B cell (primary cell): ENCODE results near the gene DPP10. TPM values are rescaled to one million over a fixed set of nuclear protein-coding genes. Genes with fewer than 3 reads are reported as not detected.

Experiments
- ATAC-seq: fragments of 200-7000 bp; cut with Tn5 transposase; one replicate; pipeline ENCODE4 v1.10.0; 2021; ENCODE audit warnings: low read depth, mild to moderate bottlenecking, moderate number of reproducible peaks, moderate library complexity
- CTCF ChIA-PET: fragments of 350-600 bp; sonication (Branson Sonifier 250); formaldehyde crosslinking; loops from one replicate; lab custom pipeline; 2021; ENCODE audit warnings: antibody characterized with exemption, inconsistent platforms; lab: Charles Lee
- POLR2A ChIA-PET: fragments of 350-600 bp; sonication (Branson Sonifier 250); formaldehyde crosslinking; loops from one replicate; lab custom pipeline; 2021; ENCODE audit warnings: antibody characterized with exemption; lab: Charles Lee
- DNase-seq: peaks from one replicate; pipeline ENCODE4 v3.0.0; 2013
- H2AFZ ChIP-seq: 2 replicates; pipeline ENCODE4 v1.6.1; 2012; ENCODE audit warnings: mild to moderate bottlenecking, low read depth, low read length; ENCODE audit not compliant: insufficient read depth, poor library complexity, severe bottlenecking
- H3K27ac ChIP-seq, 2 donors: 1 replicate in 1 of 2; 2 replicates in 1 of 2; pipeline ENCODE4 v1.5.1; 2012 to 2013; ENCODE audit warnings: low read length in 2 of 2, mild to moderate bottlenecking in 2 of 2, moderate library complexity in 1 of 2
- H3K27me3 ChIP-seq, 4 experiments: fragments of 200-600 bp in 1 of 4; sonication (generic) in 1 of 4; replicated peaks in 1 of 4; 1 replicate in 2 of 4; 2 replicates in 2 of 4; pipeline versions ENCODE4 v1.6.1 to v1.7.0; 2013 to 2016; ENCODE audit warnings: low read length in 3 of 4, mild to moderate bottlenecking in 2 of 4, mixed read lengths in 1 of 4, moderate library complexity in 1 of 4; ENCODE audit not compliant: insufficient read depth in 4 of 4, control insufficient read depth in 3 of 4; ENCODE audit errors: control extremely low read depth in 1 of 4
- H3K36me3 ChIP-seq, 2 experiments: replicated peaks in 1 of 2; 1 replicate in 1 of 2; 2 replicates in 1 of 2; pipeline versions ENCODE4 v1.6.1 to v1.7.1; 2013; ENCODE audit warnings: low read length in 1 of 2; ENCODE audit not compliant: insufficient read depth in 2 of 2, control insufficient read depth in 1 of 2; ENCODE audit errors: control extremely low read depth in 1 of 2, extremely low read depth in 1 of 2
- H3K4me1 ChIP-seq, 2 donors: fragments of 200-600 bp in 1 of 2; sonication (generic) in 1 of 2; 1 replicate in 1 of 2; 2 replicates in 1 of 2; pipeline versions ENCODE4 v1.5.1 to v1.6.1; 2013 to 2017; ENCODE audit warnings: low read length in 2 of 2; ENCODE audit not compliant: control insufficient read depth in 2 of 2, insufficient read depth in 2 of 2
- H3K4me2 ChIP-seq: replicated peaks from 2 replicates; pipeline ENCODE3; 2012; ENCODE audit warnings: mild to moderate bottlenecking, low read depth, low read length; ENCODE audit not compliant: poor library complexity, severe bottlenecking
- H3K4me3 ChIP-seq, 5 experiments: fragments of 200-600 bp in 1 of 5; sonication (generic) in 1 of 5; 1 replicate in 3 of 5; 2 replicates in 2 of 5; pipeline versions ENCODE4 v1.5.1 to v1.7.0; 2011 to 2016; ENCODE audit warnings: low read length in 4 of 5, mild to moderate bottlenecking in 4 of 5, low read depth in 2 of 5, control low read depth in 1 of 5, moderate library complexity in 1 of 5; ENCODE audit not compliant: insufficient read depth in 1 of 5; ENCODE audit errors: control extremely low read depth in 1 of 5, extremely low read depth in 1 of 5
- H3K79me2 ChIP-seq: fragments of 200-600 bp; sonication (generic); one replicate; pipeline ENCODE4 v1.6.0; 2016; ENCODE audit warnings: low read length; ENCODE audit not compliant: control insufficient read depth, insufficient read depth
- H3K9ac ChIP-seq: fragments of 200-600 bp; sonication (generic); 2 replicates; pipeline ENCODE4 v1.6.1; 2017; ENCODE audit warnings: mild to moderate bottlenecking, low read length, moderate library complexity
- H3K9me3 ChIP-seq, 3 donors: one replicate each; pipeline versions ENCODE4 v1.6.1 to v1.7.1; 2013; ENCODE audit warnings: low read length in 2 of 3; ENCODE audit not compliant: control insufficient read depth in 2 of 3, insufficient read depth in 1 of 3; ENCODE audit errors: control extremely low read depth in 1 of 3
- H4K20me1 ChIP-seq: 2 replicates; pipeline ENCODE4 v1.6.0; 2012; ENCODE audit warnings: mild to moderate bottlenecking, low read length; ENCODE audit not compliant: insufficient read depth, control insufficient read depth, poor library complexity, severe bottlenecking
- H3K27ac Mint-ChIP-seq: one replicate; pipeline ENCODE4 v1.8.0; 2021; ENCODE audit warnings: mixed read lengths
- H3K27me3 Mint-ChIP-seq: one replicate; pipeline ENCODE4 v1.8.0; 2021; ENCODE audit warnings: mixed read lengths
- H3K4me1 Mint-ChIP-seq: one replicate; pipeline ENCODE4 v1.8.0; 2021; ENCODE audit warnings: mixed read lengths
- H3K4me3 Mint-ChIP-seq: one replicate; pipeline ENCODE4 v1.8.0; 2021; ENCODE audit warnings: mixed read lengths
- H3K9me3 Mint-ChIP-seq: one replicate; pipeline ENCODE4 v1.8.0; 2022; ENCODE audit warnings: mixed read lengths; ENCODE audit not compliant: insufficient read depth
- EZH2 ChIP-seq: IDR thresholded peaks from 2 replicates; pipeline ENCODE4 v1.6.1; 2012; ENCODE audit warnings: borderline replicate concordance, low read depth, mild to moderate bottlenecking, moderate library complexity, low read length; ENCODE audit not compliant: insufficient read depth, poor library complexity, severe bottlenecking
- WGBS: methylation state at CpG from one replicate; pipeline ENCODE4 v1.1.5; 2013; ENCODE audit warnings: missing lambda C conversion rate; ENCODE audit not compliant: insufficient coverage; 5-methylcytosine and 5-hydroxymethylcytosine counted together
- intact Hi-C: fragments of 100-400 bp; cut with micrococcal nuclease; formaldehyde crosslinking; loops from one replicate; pipeline ENCODE4 v1.10.0; 2022
- polyA plus RNA-seq: library from polyadenylated mRNA; depleted of rRNA; stranded (reverse); fragments of >200 nt; gene quantifications from 2 replicates; pipeline ENCODE4 v1.2.3, GENCODE V29; 2012
- total RNA-seq, 2 donors: library from RNA; stranded (reverse); fragments of 120-200 nt in 1 of 2; gene quantifications; 1 replicate in 1 of 2; 2 replicates in 1 of 2; pipeline versions ENCODE4 v1.2.3 to v1.2.4, GENCODE V29; 2013 to 2022
- TF ChIP-seq, protein P1 (sequence below): fragments of 200-600 bp; IDR thresholded peaks from one replicate; pipeline ENCODE4 v1.8.0; 2022; ENCODE audit warnings: antibody characterized with exemption, mild to moderate bottlenecking

Gene DPP10
- total and polyA plus RNA-seq, 2 donors (not counting 1 experiment from before 2014, with no cell fraction given), result not detected

DNA sequence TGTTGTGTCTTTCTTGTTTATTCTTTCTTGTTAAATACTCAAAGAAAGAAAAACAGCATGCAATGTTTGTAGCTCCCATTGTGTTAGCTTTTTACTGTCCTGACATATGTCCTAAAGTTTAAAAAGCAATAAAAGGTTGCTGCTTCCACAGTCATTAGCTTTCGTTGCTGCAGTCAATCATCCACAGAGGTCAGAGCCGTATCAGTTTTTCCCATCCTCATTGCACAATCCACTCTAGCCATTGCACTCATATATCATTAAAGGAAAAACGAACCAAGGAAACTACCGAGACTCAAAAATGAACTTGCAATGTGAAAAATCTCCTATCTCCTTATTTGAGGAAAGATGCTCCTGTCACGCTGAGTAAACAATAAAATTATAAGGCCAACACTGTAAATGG, 954.1 kb downstream of the DPP10 start:
- no peak overlapping the region for H3K4me2 ChIP-seq
- H3K79me2 ChIP-seq, result no peaks in the 10 kb centered on the region
- CTCF ChIA-PET, result no interaction called here
- H3K9me3 Mint-ChIP-seq, result peaks cover 8% of the 10 kb centered on the region
- WGBS, result 63% methylated on average over 2 of the region's 5 CpGs
- no peak for DNase-seq
- H3K4me3 ChIP-seq, result no peak overlapping the region
- no peaks in the 10 kb centered on the region for H4K20me1 ChIP-seq
- TF ChIP-seq, protein P1, sequence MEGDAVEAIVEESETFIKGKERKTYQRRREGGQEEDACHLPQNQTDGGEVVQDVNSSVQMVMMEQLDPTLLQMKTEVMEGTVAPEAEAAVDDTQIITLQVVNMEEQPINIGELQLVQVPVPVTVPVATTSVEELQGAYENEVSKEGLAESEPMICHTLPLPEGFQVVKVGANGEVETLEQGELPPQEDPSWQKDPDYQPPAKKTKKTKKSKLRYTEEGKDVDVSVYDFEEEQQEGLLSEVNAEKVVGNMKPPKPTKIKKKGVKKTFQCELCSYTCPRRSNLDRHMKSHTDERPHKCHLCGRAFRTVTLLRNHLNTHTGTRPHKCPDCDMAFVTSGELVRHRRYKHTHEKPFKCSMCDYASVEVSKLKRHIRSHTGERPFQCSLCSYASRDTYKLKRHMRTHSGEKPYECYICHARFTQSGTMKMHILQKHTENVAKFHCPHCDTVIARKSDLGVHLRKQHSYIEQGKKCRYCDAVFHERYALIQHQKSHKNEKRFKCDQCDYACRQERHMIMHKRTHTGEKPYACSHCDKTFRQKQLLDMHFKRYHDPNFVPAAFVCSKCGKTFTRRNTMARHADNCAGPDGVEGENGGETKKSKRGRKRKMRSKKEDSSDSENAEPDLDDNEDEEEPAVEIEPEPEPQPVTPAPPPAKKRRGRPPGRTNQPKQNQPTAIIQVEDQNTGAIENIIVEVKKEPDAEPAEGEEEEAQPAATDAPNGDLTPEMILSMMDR, result no peak
- no peak for TF ChIP-seq EZH2
- no peak overlapping the region for H3K27ac Mint-ChIP-seq
- no peak overlapping the region for H2AFZ ChIP-seq
- no peaks in the 10 kb centered on the region for H3K36me3 ChIP-seq
- no peaks in the 10 kb centered on the region for H3K9me3 ChIP-seq
- H3K27me3 Mint-ChIP-seq, result no peaks in the 10 kb centered on the region
- POLR2A ChIA-PET, result no interaction called here
- H3K4me1 ChIP-seq, result no peaks in the 10 kb centered on the region
- no peak for ATAC-seq
- no peak overlapping the region for H3K4me3 Mint-ChIP-seq
- no peaks in the 10 kb centered on the region for H3K4me1 Mint-ChIP-seq
- H3K27ac ChIP-seq, result no peak overlapping the region
- no peaks in the 10 kb centered on the region for H3K27me3 ChIP-seq
- no peak overlapping the region for H3K9ac ChIP-seq
- intact Hi-C loops, result no loop called here

DNA sequence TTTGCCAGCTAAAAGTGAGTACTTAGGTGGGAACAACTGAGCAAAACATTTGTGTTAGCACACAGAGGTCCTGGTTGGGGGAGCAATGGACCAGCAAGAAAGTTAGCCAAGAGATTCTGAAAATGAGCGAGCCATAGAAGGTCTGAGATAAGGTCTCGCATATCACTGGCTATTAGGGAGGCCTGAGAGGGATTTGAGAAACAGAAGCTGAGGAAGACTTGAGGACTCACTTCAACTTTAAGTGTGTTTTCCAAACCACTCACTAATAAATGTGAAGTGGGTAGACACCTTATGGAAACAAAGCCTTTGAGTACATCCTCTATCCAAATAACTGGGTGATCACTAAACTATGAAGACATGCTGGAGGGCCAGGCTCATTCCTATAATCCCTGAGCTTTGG, 958.5 kb downstream of the DPP10 start:
- Histone ChIP-seq H3K4me2 (no peak overlapping the region), H3K4me1 (no peaks in the 10 kb centered on the region), H2AFZ (no peak overlapping the region), H3K4me3 (no peak overlapping the region), H3K9ac (no peak overlapping the region), H3K9me3 (peaks cover 0 to 6% (median 0%) of the 10 kb centered on the region in 3 donors), H4K20me1 (no peaks in the 10 kb centered on the region), H3K27ac (no peak overlapping the region), H3K79me2 (no peaks in the 10 kb centered on the region), H3K36me3 (no peaks in the 10 kb centered on the region), H3K27me3 (no peaks in the 10 kb centered on the region)
- intact Hi-C loops, result no loop called here
- ATAC-seq, result no peak
- ChIA-PET POLR2A (no interaction called here), CTCF (no interaction called here)
- TF ChIP-seq, protein P1, result no peak
- TF ChIP-seq EZH2, result no peak
- Mint-ChIP-seq H3K27me3 (no peaks in the 10 kb centered on the region), H3K9me3 (peaks cover 5% of the 10 kb centered on the region), H3K27ac (no peak overlapping the region), H3K4me3 (no peak overlapping the region), H3K4me1 (no peaks in the 10 kb centered on the region)
- no peak for DNase-seq
- 86% methylated on average over 1 of the region's 2 CpGs for WGBS
